SK-N-SH (cell line): Measurements from ENCODE around the gene CHMP1B.

ENCODE experiments used
- CHD2 ChIP-seq: fragments of 150-350 bp; IDR thresholded peaks from 2 replicates; pipeline ENCODE4 v1.6.1; 2018; ENCODE audit warnings: low read length; ENCODE audit not compliant: partially characterized antibody
- CTCF ChIP-seq: fragments of 200-600 bp; sonication (generic); IDR thresholded peaks from 2 replicates; pipeline ENCODE4 v1.6.1; 2017; ENCODE audit warnings: antibody characterized with exemption, mild to moderate bottlenecking, moderate library complexity
- ELF1 ChIP-seq: IDR thresholded peaks from 2 replicates; pipeline ENCODE4 v1.4.0; 2012
- EZH2phosphoT487 ChIP-seq: fragments of 200-600 bp; sonication (generic); IDR thresholded peaks from 2 replicates; pipeline ENCODE4 v1.6.1; 2017; ENCODE audit warnings: low read depth, mixed run types, mild to moderate bottlenecking, antibody characterized with exemption, moderate library complexity, borderline replicate concordance
- JUND ChIP-seq: IDR thresholded peaks from 2 replicates; pipeline ENCODE4 v1.4.0; 2012
- MAX ChIP-seq: IDR thresholded peaks from 2 replicates; pipeline ENCODE4 v1.4.0; 2012; ENCODE audit warnings: low read depth
- POLR2AphosphoS5 ChIP-seq: IDR thresholded peaks from 2 replicates; pipeline ENCODE4 v1.6.1; 2012; ENCODE audit warnings: low read depth, low read length
- RAD21 ChIP-seq: IDR thresholded peaks from 2 replicates; pipeline ENCODE4 v1.6.1; 2012; ENCODE audit warnings: mild to moderate bottlenecking, low read length
- TEAD4 ChIP-seq: IDR thresholded peaks from 2 replicates; pipeline ENCODE4 v1.4.0; 2012; ENCODE audit warnings: mild to moderate bottlenecking, borderline replicate concordance; ENCODE audit not compliant: insufficient read depth
- USF1 ChIP-seq: IDR thresholded peaks from 2 replicates; pipeline ENCODE4 v1.4.0; 2012; ENCODE audit warnings: low read depth, borderline replicate concordance
- ZBTB33 ChIP-seq: IDR thresholded peaks from 2 replicates; pipeline ENCODE4 v1.4.0; 2012; ENCODE audit warnings: low read depth, borderline replicate concordance

GRCh38 chr18:11888726-11889125 lies 37.5 kb downstream of the CHMP1B start:
- no peak for TF ChIP-seq JUND
- no peak for TF ChIP-seq CTCF
- no peak for TF ChIP-seq ELF1
- no peak for TF ChIP-seq POLR2AphosphoS5
- no peak for TF ChIP-seq USF1
- no peak for TF ChIP-seq MAX
- no peak for TF ChIP-seq RAD21
- TF ChIP-seq EZH2phosphoT487 = no peak
- TF ChIP-seq TEAD4 = no peak
- TF ChIP-seq ZBTB33 = no peak
- TF ChIP-seq CHD2 = no peak
